Activated T-cell treated with anti-CD3 and anti-CD28 coated beads, Interleukin-2, amount 50 U/mL, for 72 hours (primary cell): ENCODE results near the gene ARL5B. TPM values are rescaled to one million over a fixed set of nuclear protein-coding genes. Genes with fewer than 3 reads are reported as not detected.

ENCODE experiments used
- ATAC-seq, 2 donors: fragments of 150-1000 bp; cut with Tn5 transposase; replicated peaks in 1 of 2; 2 replicates each; pipeline ENCODE4 v1.10.0; 2021; ENCODE audit warnings: moderate library complexity in 2 of 2, mild to moderate bottlenecking in 1 of 2
- DNase-seq, 2 donors: peaks; one replicate each; pipeline ENCODE4 v3.0.0; 2021 to 2022; ENCODE audit warnings: mixed read lengths in 1 of 2
- H3K27ac Mint-ChIP-seq: one replicate; pipeline ENCODE4 v1.8.0; 2022; ENCODE audit warnings: mild to moderate bottlenecking, moderate library complexity, mixed read lengths
- H3K27me3 Mint-ChIP-seq: one replicate; pipeline ENCODE4 v1.8.0; 2022; ENCODE audit warnings: low read depth, mixed read lengths
- H3K36me3 Mint-ChIP-seq, 2 donors: one replicate each; pipeline ENCODE4 v1.8.0; 2022; ENCODE audit warnings: mixed read lengths in 2 of 2, mild to moderate bottlenecking in 1 of 2; ENCODE audit not compliant: insufficient read depth in 2 of 2
- H3K4me1 Mint-ChIP-seq: one replicate; pipeline ENCODE4 v1.8.0; 2022; ENCODE audit warnings: low read depth, mixed read lengths
- H3K4me3 Mint-ChIP-seq, 2 donors: one replicate each; pipeline ENCODE4 v1.8.0; 2022; ENCODE audit warnings: mild to moderate bottlenecking in 2 of 2, mixed read lengths in 2 of 2, moderate library complexity in 2 of 2
- H3K9me3 Mint-ChIP-seq, 2 donors: one replicate each; pipeline ENCODE4 v1.8.0; 2022; ENCODE audit warnings: mixed read lengths in 2 of 2
- total RNA-seq, 2 donors: library from RNA; stranded (reverse); gene quantifications; one replicate each; pipeline ENCODE4 v1.2.3, GENCODE V29; 2022

ARL5B gene
- total RNA-seq, 2 donors from 2014 or later = 17.5 to 18.5 TPM

DNA sequence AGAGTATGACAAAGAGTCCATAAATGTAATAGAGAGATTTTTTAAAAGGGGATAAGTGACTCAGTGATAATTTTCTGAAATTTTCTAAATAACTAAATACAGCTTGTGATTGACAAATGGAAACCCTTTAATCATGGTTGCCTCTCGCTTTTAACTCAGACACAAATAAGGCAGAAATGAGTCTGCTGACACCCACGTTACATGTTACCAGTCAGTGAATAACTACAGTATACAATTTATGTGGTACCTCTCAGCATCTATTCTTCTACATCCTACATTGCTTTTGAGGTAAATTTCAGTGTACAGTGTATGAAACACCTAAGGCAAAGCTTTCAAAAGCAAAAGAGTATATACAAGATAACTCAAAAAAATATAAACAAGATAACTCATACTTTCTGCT is 12.1 kb upstream of the ARL5B start:
- ATAC-seq (no peak), DNase-seq (no peak)
- H3K27me3 Mint-ChIP-seq = no peaks in the 10 kb centered on the region
- H3K4me1 Mint-ChIP-seq = peaks cover 44% of the 10 kb centered on the region
- peaks cover 3 to 11% of the 10 kb centered on the region in 2 donors for H3K36me3 Mint-ChIP-seq
- peak overlapping the region in 1 of 2 donors; percentile 44 for H3K4me3 Mint-ChIP-seq
- no peak overlapping the region for H3K27ac Mint-ChIP-seq
- no peaks in the 10 kb centered on the region for H3K9me3 Mint-ChIP-seq

GRCh38 chr10:18647945-18648344 is 11.3 kb upstream of the ARL5B start:
- H3K9me3 Mint-ChIP-seq = no peaks in the 10 kb centered on the region
- peaks cover 3 to 11% of the 10 kb centered on the region in 2 donors for H3K36me3 Mint-ChIP-seq
- no peak for ATAC-seq
- H3K4me1 Mint-ChIP-seq = peaks cover 51% of the 10 kb centered on the region
- no peaks in the 10 kb centered on the region for H3K27me3 Mint-ChIP-seq
- H3K27ac Mint-ChIP-seq = peak overlapping the region; percentile 68
- no peak for DNase-seq
- peak overlapping the region; percentile 37 to 75 for H3K4me3 Mint-ChIP-seq

- Mint-ChIP-seq H3K9me3 (no peaks in the 10 kb centered on the region), H3K27ac (peak overlapping the region; percentile 98), H3K36me3 (peaks cover 0 to 3% of the 10 kb centered on the region in 2 donors), H3K27me3 (no peaks in the 10 kb centered on the region), H3K4me3 (peak overlapping the region; percentile 81 to 99), H3K4me1 (peaks cover 40% of the 10 kb centered on the region)
- ATAC-seq = no peak
- DNase-seq = no peak
These were observed 9.8 kb upstream of the ARL5B start for GRCh38 chr10:18649364-18649959.

- ATAC-seq (no peak), DNase-seq (no peak)
- no peaks in the 10 kb centered on the region for H3K9me3 Mint-ChIP-seq
- peaks cover 40% of the 10 kb centered on the region for H3K4me1 Mint-ChIP-seq
- no peaks in the 10 kb centered on the region for H3K27me3 Mint-ChIP-seq
- H3K36me3 Mint-ChIP-seq = peaks cover 0 to 3% of the 10 kb centered on the region in 2 donors
- peak overlapping the region; percentile 98 for H3K27ac Mint-ChIP-seq
- H3K4me3 Mint-ChIP-seq = peak overlapping the region; percentile 81 to 99
These were observed 8.7 kb upstream of the ARL5B start for GRCh38 chr10:18650404-18650997.

- Mint-ChIP-seq H3K4me3 (peak within 1 kb of the TSS; percentile 81 to 99), H3K36me3 (peaks cover 0 to 3% of the 10 kb centered on the region in 2 donors), H3K9me3 (no peaks in the 10 kb centered on the region), H3K27me3 (no peaks in the 10 kb centered on the region), H3K4me1 (peaks cover 40% of the 10 kb centered on the region), H3K27ac (peak within 1 kb of the TSS; percentile 98)
- ATAC-seq (peak; percentile 96 to 98), DNase-seq (peak; percentile 94)
These were observed 7.8 kb upstream of the ARL5B start, which contains the start of gene NSUN6 for GRCh38 chr10:18651324-18652007. Gene NSUN6, minus strand, starts transcription at chr10:18651587. Its CDS starts 384 bp downstream, at chr10:18651203.

DNA sequence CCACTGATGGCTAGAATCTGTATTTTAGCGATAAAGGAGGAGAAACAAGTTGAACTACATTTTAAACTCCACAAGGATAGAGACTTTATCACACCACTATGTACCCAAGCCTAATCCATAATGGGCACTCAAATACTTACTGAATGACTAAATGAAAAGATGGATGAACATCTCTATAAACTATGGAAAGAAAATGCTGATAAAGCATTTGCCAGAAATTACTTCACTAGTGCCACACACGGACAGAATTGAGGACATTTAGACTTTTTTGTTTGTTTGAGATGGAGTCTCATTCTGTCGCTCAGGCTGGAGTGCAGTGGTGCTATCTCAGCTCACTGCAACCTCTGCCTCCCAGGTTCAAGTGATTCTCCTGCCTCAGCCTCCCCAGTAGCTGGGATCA is 6.1 kb upstream of the ARL5B start:
- peaks cover 38% of the 10 kb centered on the region for H3K4me1 Mint-ChIP-seq
- DNase-seq = no peak
- H3K27ac Mint-ChIP-seq = no peak overlapping the region
- no peaks in the 10 kb centered on the region for H3K27me3 Mint-ChIP-seq
- no peaks in the 10 kb centered on the region for H3K9me3 Mint-ChIP-seq
- no peak for ATAC-seq
- H3K4me3 Mint-ChIP-seq = no peak overlapping the region
- H3K36me3 Mint-ChIP-seq = peaks cover 0 to 3% of the 10 kb centered on the region in 2 donors

GRCh38 chr10:18656724-18657123 is 2.5 kb upstream of the ARL5B start:
- Mint-ChIP-seq H3K4me3 (no peak overlapping the region), H3K27me3 (no peaks in the 10 kb centered on the region), H3K9me3 (no peaks in the 10 kb centered on the region), H3K36me3 (peaks cover 6 to 8% of the 10 kb centered on the region in 2 donors), H3K27ac (no peak overlapping the region), H3K4me1 (peaks cover 33% of the 10 kb centered on the region)
- DNase-seq = no peak
- no peak for ATAC-seq

- H3K27ac Mint-ChIP-seq = peak overlapping the region; percentile 96
- DNase-seq (no peak), ATAC-seq (no peak)
- no peaks in the 10 kb centered on the region for H3K27me3 Mint-ChIP-seq
- no peaks in the 10 kb centered on the region for H3K9me3 Mint-ChIP-seq
- H3K36me3 Mint-ChIP-seq = peaks cover 7 to 8% of the 10 kb centered on the region in 2 donors
- H3K4me3 Mint-ChIP-seq = peak overlapping the region; percentile 98 to 99
- H3K4me1 Mint-ChIP-seq = peaks cover 37% of the 10 kb centered on the region
These were observed 733 bp upstream of the ARL5B start for GRCh38 chr10:18658271-18659124.

DNA sequence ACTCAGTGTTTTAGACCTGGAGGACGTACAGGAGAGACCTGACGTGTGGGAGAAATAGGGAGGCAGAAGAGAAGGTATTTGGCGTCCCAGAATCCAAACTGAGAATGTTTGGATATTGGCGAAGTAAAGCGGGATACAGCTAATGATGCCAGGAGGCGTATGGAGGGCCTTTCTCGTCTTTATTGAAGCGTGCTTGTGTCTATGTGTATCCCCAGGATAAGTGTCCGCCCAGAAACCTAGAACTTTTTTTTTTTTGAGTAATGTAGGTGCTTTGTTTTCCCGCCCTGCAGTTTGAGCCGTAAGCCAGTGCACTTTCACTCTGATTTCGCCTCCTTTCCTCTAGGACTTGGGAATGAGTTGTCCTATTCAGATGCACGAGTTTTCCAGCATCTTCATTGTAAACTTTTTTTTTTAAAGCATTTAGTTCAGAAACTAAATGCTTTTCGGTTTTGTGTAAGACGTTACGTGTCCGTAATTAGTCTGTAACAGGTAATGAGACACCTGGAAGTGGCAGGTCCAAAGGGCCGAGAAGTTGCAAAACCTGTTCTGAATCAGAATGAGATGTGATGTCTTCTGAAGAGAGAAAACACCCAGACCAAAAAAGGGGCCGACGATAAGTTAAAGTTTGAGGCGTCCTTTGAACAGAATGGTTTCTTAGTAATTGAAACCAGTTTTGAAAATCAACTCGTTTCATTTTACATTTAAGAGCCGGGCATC is 746 bp downstream of the ARL5B start:
- peaks cover 51% of the 10 kb centered on the region for H3K4me1 Mint-ChIP-seq
- peak overlapping the region; percentile 96 for H3K27ac Mint-ChIP-seq
- H3K4me3 Mint-ChIP-seq = peak overlapping the region; percentile 98 to 99
- peaks cover 9 to 14% of the 10 kb centered on the region in 2 donors for H3K36me3 Mint-ChIP-seq
- no peaks in the 10 kb centered on the region for H3K9me3 Mint-ChIP-seq
- no peaks in the 10 kb centered on the region for H3K27me3 Mint-ChIP-seq
- DNase-seq (peak in 1 of 2 donors; percentile 14), ATAC-seq (peak; percentile 12)

- Mint-ChIP-seq H3K4me1 (peaks cover 60% of the 10 kb centered on the region), H3K4me3 (peak overlapping the region; percentile 77 to 98), H3K36me3 (peaks cover 9 to 14% of the 10 kb centered on the region in 2 donors), H3K27me3 (no peaks in the 10 kb centered on the region), H3K27ac (peak overlapping the region; percentile 24), H3K9me3 (no peaks in the 10 kb centered on the region)
- DNase-seq = no peak
- no peak for ATAC-seq
These were observed 1.7 kb downstream of the ARL5B start for GRCh38 chr10:18660816-18661431.

DNA sequence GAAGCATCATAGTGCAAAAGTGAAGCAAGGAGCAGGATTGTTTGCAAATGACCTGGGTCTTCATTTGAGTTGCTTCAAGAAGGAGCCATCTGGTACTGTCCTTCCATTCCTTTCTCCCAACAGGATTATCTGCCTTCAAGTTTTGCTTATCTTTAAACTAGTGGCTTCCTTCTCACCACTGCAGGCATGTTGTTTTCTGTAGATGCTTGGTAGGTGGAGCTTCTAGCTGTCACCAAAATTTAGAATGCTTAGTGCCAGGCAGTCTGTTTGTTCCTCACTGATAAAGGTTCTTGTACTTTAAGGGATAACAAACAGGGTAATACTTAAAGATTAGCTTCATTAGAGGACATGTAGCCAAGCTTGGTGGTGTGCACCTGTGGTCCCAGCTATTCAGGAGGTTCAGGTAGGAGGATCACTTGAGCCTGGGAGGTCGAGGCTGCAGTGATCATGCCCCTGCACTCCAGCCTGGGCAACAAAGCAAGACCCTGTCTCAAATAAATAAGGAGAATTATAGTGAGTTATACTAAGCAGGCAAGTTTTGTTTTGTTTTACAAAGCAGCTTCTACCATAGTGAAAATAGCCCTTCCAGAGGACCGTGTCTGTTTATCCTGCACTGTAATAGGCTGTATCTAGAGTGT is 5.7 kb downstream of the ARL5B start:
- Mint-ChIP-seq H3K9me3 (no peaks in the 10 kb centered on the region), H3K4me3 (no peak overlapping the region), H3K27me3 (no peaks in the 10 kb centered on the region), H3K4me1 (peaks cover 49% of the 10 kb centered on the region), H3K36me3 (peaks cover 10 to 20% of the 10 kb centered on the region in 2 donors), H3K27ac (no peak overlapping the region)
- ATAC-seq = no peak
- DNase-seq = no peak
